Measurements from ENCODE around the gene UNC13D.

Gene UNC13D

DNA sequence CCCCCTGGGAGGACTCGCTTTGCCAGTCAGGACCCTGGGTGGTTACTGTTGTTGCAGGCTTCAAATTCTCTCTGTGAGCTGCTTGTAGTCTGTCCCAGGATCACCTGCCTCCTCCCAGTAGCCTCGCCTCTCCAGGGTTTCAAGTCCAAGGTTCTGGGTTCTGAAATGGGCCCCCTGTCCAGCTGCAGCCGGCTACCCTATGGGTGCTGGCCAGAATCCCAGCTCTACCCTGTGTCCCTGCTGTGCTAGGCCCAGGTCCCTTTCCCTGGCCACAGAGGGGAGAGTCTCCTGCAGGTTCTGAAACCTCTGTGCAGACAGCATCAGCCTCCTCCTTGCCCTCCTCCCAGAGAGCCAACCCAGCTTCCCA is 21.4 kb downstream of the UNC13D start:
- Histone ChIP-seq H3K4me1 (ENCODE audit: insufficient read depth, low read length) (peaks cover 5% of the 10 kb centered on the region), H3K9ac (ENCODE audit: low read depth, low read length) (no peak overlapping the region), H3K4me3 (ENCODE audit: low read length) (no peak overlapping the region), H3K27ac (ENCODE audit: low read depth, low read length) (no peak overlapping the region), H3K27me3 (ENCODE audit: insufficient read depth, low read length) (no peaks in the 10 kb centered on the region), H3K36me3 (ENCODE audit: insufficient read depth, low read length) (peaks cover 74% of the 10 kb centered on the region), H3K9me3 (ENCODE audit: insufficient read depth, low read depth, low read length) (no peaks in the 10 kb centered on the region)
- WGBS: 96% methylated on average over 3 of the region's 3 CpGs

DNA sequence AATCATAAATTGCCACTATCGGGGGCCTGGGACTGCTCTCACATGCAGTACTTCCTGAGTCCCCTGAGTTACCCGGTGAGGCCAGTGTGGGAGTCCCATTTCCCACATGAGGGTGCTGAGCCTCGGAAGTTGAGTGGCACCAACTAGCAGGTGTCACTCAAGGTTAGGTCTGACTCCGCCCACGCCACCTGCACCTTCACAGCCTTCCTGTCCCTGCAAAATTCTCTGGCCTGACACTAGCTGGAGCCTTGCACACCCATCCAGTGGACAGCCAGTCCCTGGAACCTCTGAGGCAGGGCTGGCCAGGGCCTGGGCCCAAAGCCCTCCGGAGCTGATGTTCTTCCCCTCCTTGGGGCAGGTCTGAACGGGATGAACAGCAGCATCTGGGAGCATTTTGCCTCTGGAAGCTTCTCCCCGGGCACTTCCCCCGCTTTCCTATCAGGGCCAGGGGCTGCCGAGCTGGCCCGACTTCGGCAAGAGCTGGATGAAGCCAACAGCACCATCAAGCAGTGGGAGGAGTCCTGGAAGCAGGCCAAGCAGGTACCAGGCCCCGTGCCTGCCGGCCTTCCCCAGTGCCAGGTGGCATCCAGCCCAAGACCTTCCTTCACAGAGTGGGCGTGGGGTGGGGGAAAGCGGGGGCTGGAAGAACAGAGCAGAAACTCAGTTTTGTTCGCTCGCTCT is 21.9 kb downstream of the UNC13D start:
- Histone ChIP-seq H3K27me3 (ENCODE audit: insufficient read depth, low read length) (no peaks in the 10 kb centered on the region), H3K9me3 (ENCODE audit: insufficient read depth, low read depth, low read length) (no peaks in the 10 kb centered on the region), H3K36me3 (ENCODE audit: insufficient read depth, low read length) (peaks cover 79% of the 10 kb centered on the region), H3K9ac (ENCODE audit: low read depth, low read length) (no peak overlapping the region), H3K4me1 (ENCODE audit: insufficient read depth, low read length) (peaks cover 3% of the 10 kb centered on the region), H3K4me3 (ENCODE audit: low read length) (no peak overlapping the region), H3K27ac (ENCODE audit: low read depth, low read length) (no peak overlapping the region)
- 94% methylated on average over 18 of the region's 18 CpGs for WGBS

DNA sequence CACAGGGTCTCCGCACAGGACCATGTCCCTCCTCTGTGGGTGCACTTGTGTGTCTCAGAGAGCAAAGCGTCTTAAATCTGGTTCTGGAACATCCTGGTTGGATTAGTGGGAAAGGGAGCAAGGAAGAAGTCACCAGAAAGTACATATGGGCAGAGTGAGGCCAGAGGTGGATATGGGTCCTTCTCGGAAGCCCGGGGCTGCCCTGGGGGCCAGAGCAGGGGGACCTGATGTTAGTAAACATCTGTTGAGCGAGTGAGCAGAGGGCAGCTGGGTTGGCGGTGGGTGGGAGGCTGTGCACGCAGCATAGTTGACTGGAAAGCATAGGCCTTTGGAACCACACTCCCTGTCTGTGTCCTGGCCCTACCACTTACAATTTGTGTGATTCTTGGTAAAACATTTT is 22.7 kb downstream of the UNC13D start:
- H3K9me3 ChIP-seq (ENCODE audit: insufficient read depth, low read depth, low read length): no peaks in the 10 kb centered on the region
- H3K4me3 ChIP-seq (ENCODE audit: low read length): no peak overlapping the region
- no peaks in the 10 kb centered on the region for H3K27me3 ChIP-seq (ENCODE audit: insufficient read depth, low read length)
- WGBS: 94% methylated on average over 7 of the region's 7 CpGs
- H3K4me1 ChIP-seq (ENCODE audit: insufficient read depth, low read length): no peaks in the 10 kb centered on the region
- no peak overlapping the region for H3K27ac ChIP-seq (ENCODE audit: low read depth, low read length)
- no peak overlapping the region for H3K9ac ChIP-seq (ENCODE audit: low read depth, low read length)
- peaks cover 86% of the 10 kb centered on the region for H3K36me3 ChIP-seq (ENCODE audit: insufficient read depth, low read length)

- no peaks in the 10 kb centered on the region for H3K9me3 ChIP-seq (ENCODE audit: insufficient read depth, low read depth, low read length)
- H3K27ac ChIP-seq (ENCODE audit: low read depth, low read length): no peak overlapping the region
- H3K27me3 ChIP-seq (ENCODE audit: insufficient read depth, low read length): no peaks in the 10 kb centered on the region
- peaks cover 94% of the 10 kb centered on the region for H3K36me3 ChIP-seq (ENCODE audit: insufficient read depth, low read length)
- no peak overlapping the region for H3K9ac ChIP-seq (ENCODE audit: low read depth, low read length)
- H3K4me1 ChIP-seq (ENCODE audit: insufficient read depth, low read length): no peaks in the 10 kb centered on the region
- 85% methylated on average over 21 of the region's 21 CpGs for WGBS
- no peak overlapping the region for H3K4me3 ChIP-seq (ENCODE audit: low read length)
Observed at GRCh38 chr17:75820094-75821080, 23.8 kb downstream of the UNC13D start.

GRCh38 chr17:75819678-75820077 is 24.5 kb downstream of the UNC13D start:
- Histone ChIP-seq H3K4me1 (ENCODE audit: insufficient read depth, low read length) (no peaks in the 10 kb centered on the region), H3K27me3 (ENCODE audit: insufficient read depth, low read length) (no peaks in the 10 kb centered on the region), H3K9ac (ENCODE audit: low read depth, low read length) (no peak overlapping the region), H3K36me3 (ENCODE audit: insufficient read depth, low read length) (peaks cover 98% of the 10 kb centered on the region), H3K27ac (ENCODE audit: low read depth, low read length) (no peak overlapping the region), H3K9me3 (ENCODE audit: insufficient read depth, low read depth, low read length) (no peaks in the 10 kb centered on the region), H3K4me3 (ENCODE audit: low read length) (no peak overlapping the region)
- 96% methylated on average over 16 of the region's 16 CpGs for WGBS

DNA sequence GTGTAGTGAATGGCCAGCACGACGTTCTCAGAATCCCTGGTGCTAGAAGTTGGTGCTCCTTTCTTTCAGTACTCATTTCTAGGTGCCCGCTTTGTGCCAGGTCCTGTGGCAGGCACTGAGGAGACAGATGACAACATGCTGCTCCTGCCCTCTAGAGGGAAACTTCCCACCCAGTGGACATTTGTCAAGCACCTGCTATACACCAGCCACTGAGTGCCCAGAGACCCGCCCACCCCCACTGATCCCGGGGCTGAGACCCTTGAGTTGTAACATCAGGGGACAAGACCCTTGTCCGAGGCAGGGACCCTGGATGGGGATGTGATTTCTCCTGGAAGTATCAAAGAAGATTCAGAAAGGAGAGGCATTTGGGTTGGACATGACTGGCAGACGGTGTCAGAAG is 25.1 kb downstream of the UNC13D start:
- Histone ChIP-seq H3K27me3 (ENCODE audit: insufficient read depth, low read length) (no peaks in the 10 kb centered on the region), H3K4me3 (ENCODE audit: low read length) (no peak overlapping the region), H3K4me1 (ENCODE audit: insufficient read depth, low read length) (no peaks in the 10 kb centered on the region), H3K27ac (ENCODE audit: low read depth, low read length) (no peak overlapping the region), H3K9me3 (ENCODE audit: insufficient read depth, low read depth, low read length) (no peaks in the 10 kb centered on the region), H3K36me3 (ENCODE audit: insufficient read depth, low read length) (peaks cover 98% of the 10 kb centered on the region), H3K9ac (ENCODE audit: low read depth, low read length) (no peak overlapping the region)
- 97% methylated on average over 7 of the region's 7 CpGs for WGBS

DNA sequence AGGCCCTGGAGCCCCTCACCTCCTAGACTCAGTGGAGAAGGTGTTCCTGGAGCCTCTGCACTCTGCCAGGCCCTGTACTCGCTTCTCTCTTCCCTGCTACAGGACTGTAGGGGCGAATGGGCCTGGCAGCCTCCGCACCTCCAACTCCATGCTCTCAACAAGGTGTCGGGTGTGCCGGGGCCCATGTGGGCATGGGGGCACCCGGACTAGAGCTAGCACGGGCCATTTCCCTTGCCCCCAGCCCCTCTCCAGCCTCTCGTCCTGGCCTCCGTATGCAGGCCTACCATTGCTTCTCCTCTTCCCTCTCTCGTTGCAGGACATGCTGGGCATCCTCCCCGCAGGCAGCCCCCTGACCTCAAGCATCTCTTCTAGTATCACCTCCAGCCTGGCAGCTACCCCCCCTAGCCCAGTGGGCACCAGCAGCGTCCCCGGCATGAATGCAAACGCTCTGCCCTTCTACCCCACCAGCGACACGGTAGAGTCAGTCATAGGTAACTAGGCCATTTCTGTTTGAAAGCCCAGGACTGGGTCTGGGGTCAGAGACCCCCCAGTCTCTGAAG is 25.8 kb downstream of the UNC13D start:
- H3K4me1 ChIP-seq (ENCODE audit: insufficient read depth, low read length): no peaks in the 10 kb centered on the region
- no peaks in the 10 kb centered on the region for H3K27me3 ChIP-seq (ENCODE audit: insufficient read depth, low read length)
- WGBS: 97% methylated on average over 16 of the region's 16 CpGs
- no peaks in the 10 kb centered on the region for H3K9me3 ChIP-seq (ENCODE audit: insufficient read depth, low read depth, low read length)
- no peak overlapping the region for H3K9ac ChIP-seq (ENCODE audit: low read depth, low read length)
- no peak overlapping the region for H3K4me3 ChIP-seq (ENCODE audit: low read length)
- no peak overlapping the region for H3K27ac ChIP-seq (ENCODE audit: low read depth, low read length)
- peaks cover 98% of the 10 kb centered on the region for H3K36me3 ChIP-seq (ENCODE audit: insufficient read depth, low read length)

DNA sequence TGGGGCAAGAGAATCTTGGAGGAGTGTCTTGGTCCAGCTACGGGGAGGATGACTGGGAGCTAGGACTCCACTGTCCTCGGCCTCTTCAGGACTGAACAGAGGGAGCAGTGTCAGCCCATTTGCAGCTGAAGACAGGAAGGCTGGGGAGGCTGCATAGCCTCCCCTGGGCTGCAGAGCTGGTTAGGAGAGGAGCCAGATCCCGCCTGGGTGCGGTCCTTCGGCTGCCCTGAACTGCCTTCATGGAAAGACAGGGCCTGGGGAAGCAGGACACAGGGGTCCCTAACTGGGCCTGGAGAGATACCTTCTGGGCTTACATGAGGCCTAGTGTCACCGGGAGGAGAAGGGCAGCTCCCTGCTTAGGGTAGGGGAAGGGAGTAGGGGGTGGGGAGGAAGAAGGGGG is 26.6 kb downstream of the UNC13D start:
- WGBS: 94% methylated on average over 6 of the region's 6 CpGs

DNA sequence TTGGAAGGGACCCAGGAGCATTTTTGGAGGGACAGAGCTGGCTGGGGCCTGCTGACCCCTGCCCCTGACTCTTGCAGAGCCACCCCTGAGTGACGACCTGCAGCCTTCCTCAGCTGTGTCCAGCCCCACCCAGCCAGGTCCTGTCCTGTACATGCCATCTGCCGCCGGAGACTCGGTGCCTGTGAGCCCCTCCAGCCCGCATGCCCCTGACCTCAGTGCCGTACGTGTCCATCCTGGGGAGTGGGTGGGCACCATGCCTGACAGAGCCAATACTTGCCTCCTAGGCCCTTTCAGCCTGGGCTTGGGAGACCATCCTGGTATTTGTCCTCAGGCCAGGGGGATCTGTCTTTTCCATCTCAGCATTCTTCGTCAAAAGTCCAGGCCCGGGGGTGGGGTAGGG is 27.5 kb downstream of the UNC13D start:
- Histone ChIP-seq H3K9me3 (ENCODE audit: insufficient read depth, low read depth, low read length) (no peaks in the 10 kb centered on the region), H3K27ac (ENCODE audit: low read depth, low read length) (no peak overlapping the region), H3K4me1 (ENCODE audit: insufficient read depth, low read length) (no peaks in the 10 kb centered on the region), H3K9ac (ENCODE audit: low read depth, low read length) (no peak overlapping the region), H3K27me3 (ENCODE audit: insufficient read depth, low read length) (no peaks in the 10 kb centered on the region), H3K36me3 (ENCODE audit: insufficient read depth, low read length) (peaks cover 98% of the 10 kb centered on the region), H3K4me3 (ENCODE audit: low read length) (no peak overlapping the region)
- 93% methylated on average over 9 of the region's 9 CpGs for whole genome bisulfite sequencing

More for the DNA sequence above, 26.6 kb downstream of the UNC13D start:
- Histone ChIP-seq H3K36me3 (ENCODE audit: insufficient read depth, low read length) (peaks cover 98% of the 10 kb centered on the region), H3K4me1 (ENCODE audit: insufficient read depth, low read length) (no peaks in the 10 kb centered on the region), H3K4me3 (ENCODE audit: low read length) (no peak overlapping the region), H3K9me3 (ENCODE audit: insufficient read depth, low read depth, low read length) (no peaks in the 10 kb centered on the region), H3K9ac (ENCODE audit: low read depth, low read length) (no peak overlapping the region), H3K27me3 (ENCODE audit: insufficient read depth, low read length) (no peaks in the 10 kb centered on the region), H3K27ac (ENCODE audit: low read depth, low read length) (no peak overlapping the region)

- H3K4me1 ChIP-seq (ENCODE audit: insufficient read depth, low read length): no peaks in the 10 kb centered on the region
- WGBS: 96% methylated on average over 3 of the region's 3 CpGs
- peaks cover 97% of the 10 kb centered on the region for H3K36me3 ChIP-seq (ENCODE audit: insufficient read depth, low read length)
- H3K27ac ChIP-seq (ENCODE audit: low read depth, low read length): no peak overlapping the region
- H3K9me3 ChIP-seq (ENCODE audit: insufficient read depth, low read depth, low read length): no peaks in the 10 kb centered on the region
- H3K9ac ChIP-seq (ENCODE audit: low read depth, low read length): no peak overlapping the region
- no peaks in the 10 kb centered on the region for H3K27me3 ChIP-seq (ENCODE audit: insufficient read depth, low read length)
- no peak overlapping the region for H3K4me3 ChIP-seq (ENCODE audit: low read length)
Observed at GRCh38 chr17:75815399-75815798, 28.8 kb downstream of the UNC13D start.

- no peak overlapping the region for H3K9ac ChIP-seq (ENCODE audit: low read depth, low read length)
- H3K36me3 ChIP-seq (ENCODE audit: insufficient read depth, low read length): peaks cover 94% of the 10 kb centered on the region
Observed at GRCh38 chr17:75814900-75815373, 29.3 kb downstream of the UNC13D start.

More at GRCh38 chr17:75814900-75815373, 29.3 kb downstream of the UNC13D start:
- WGBS: 92% methylated on average over 13 of the region's 13 CpGs
- Histone ChIP-seq H3K4me3 (ENCODE audit: low read length) (no peak overlapping the region), H3K27me3 (ENCODE audit: insufficient read depth, low read length) (no peaks in the 10 kb centered on the region), H3K9me3 (ENCODE audit: insufficient read depth, low read depth, low read length) (no peaks in the 10 kb centered on the region), H3K4me1 (ENCODE audit: insufficient read depth, low read length) (no peaks in the 10 kb centered on the region), H3K27ac (ENCODE audit: low read depth, low read length) (no peak overlapping the region)
